Measurements from ENCODE around the gene RHOJ. TPM values are rescaled to one million over a fixed set of nuclear protein-coding genes. Genes with fewer than 3 reads are reported as not detected.
A peak's percentile ranks its signal among the peaks of the same experiment; 100 is the strongest.
"Not testable (repeated sequence)": the region's sequence is repeated elsewhere in the genome, so short reads cannot be mapped to it uniquely, and the experiment has no call there.

Gene RHOJ
- total RNA-seq, 2 experiments from 2014 or later: not detected

GRCh38 chr14:63273717-63274655 lies 69.7 kb downstream of the RHOJ start:
- ChIA-PET POLR2A (no interaction called here), CTCF (interaction anchor here (0.8 to 1.5 kb wide), 3 partner anchors 9 to 36 kb away, joined by 3 to 4 read pairs (median 3); no protein-coding TSS in a partner anchor)
- DNase-seq (no peak), ATAC-seq (no peak)
- Mint-ChIP-seq H3K4me1 (no peaks in the 10 kb centered on the region), H3K27ac (no peak overlapping the region), H3K36me3 (ENCODE audit: low read depth) (no peaks in the 10 kb centered on the region), H3K9me3 (ENCODE audit: low read depth) (no peaks in the 10 kb centered on the region), H3K4me3 (no peak overlapping the region), H3K27me3 (peaks cover 2% of the 10 kb centered on the region)
- intact Hi-C loops (cut with DNase I, micrococcal nuclease): loop anchor here in 1 of 2 experiments (10.0 kb wide), 1 partner anchor 1379 kb away; no protein-coding TSS in a partner anchor

DNA sequence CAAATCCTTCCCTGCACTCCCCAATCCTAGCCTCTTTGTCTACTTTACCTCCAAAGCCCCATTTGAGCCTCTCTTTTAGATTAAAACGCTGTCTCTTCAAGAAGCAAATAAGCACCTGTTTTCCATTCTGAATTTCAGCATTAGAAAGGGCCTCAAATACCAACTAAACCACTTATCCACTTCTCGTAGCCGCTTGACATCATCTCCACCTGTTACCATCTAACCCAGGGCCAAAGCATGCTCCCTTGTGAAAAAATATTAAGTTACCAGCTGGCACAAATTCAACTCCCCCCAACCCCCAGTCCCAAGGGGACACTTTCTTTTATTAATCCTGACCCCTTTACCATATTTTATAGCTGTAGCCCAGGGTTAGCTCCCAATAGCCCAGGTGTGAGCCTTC lies 71.4 kb downstream of the RHOJ start:
- POLR2A ChIA-PET: no interaction called here
- ATAC-seq (no peak), DNase-seq (no peak)
- Mint-ChIP-seq H3K4me1 (no peaks in the 10 kb centered on the region), H3K4me3 (no peak overlapping the region), H3K36me3 (ENCODE audit: low read depth) (no peaks in the 10 kb centered on the region), H3K9me3 (ENCODE audit: low read depth) (no peaks in the 10 kb centered on the region), H3K27me3 (peaks cover 2% of the 10 kb centered on the region), H3K27ac (no peak overlapping the region)
- intact Hi-C loops (cut with DNase I, micrococcal nuclease): loop anchor here (1.0 to 10.0 kb wide), 5 partner anchors 101 to 1381 kb away; no protein-coding TSS in a partner anchor
- CTCF ChIA-PET: interaction anchor here (0.9 to 2.2 kb wide), 5 partner anchors 8 to 1284 kb away, joined by 3 to 7 read pairs (median 4); no protein-coding TSS in a partner anchor

GRCh38 chr14:63276016-63276415 lies 71.8 kb downstream of the RHOJ start:
- H3K4me3 Mint-ChIP-seq: no peak overlapping the region
- ChIA-PET POLR2A (no interaction called here), CTCF (interaction anchor here (0.9 to 2.2 kb wide), 5 partner anchors 9 to 1284 kb away, joined by 3 to 7 read pairs (median 4); no protein-coding TSS in a partner anchor)
- H3K27ac Mint-ChIP-seq: no peak overlapping the region
- no peak for ATAC-seq
- H3K4me1 Mint-ChIP-seq: no peaks in the 10 kb centered on the region
- no peaks in the 10 kb centered on the region for H3K36me3 Mint-ChIP-seq (ENCODE audit: low read depth)
- intact Hi-C loops (cut with DNase I, micrococcal nuclease): loop anchor here (1.0 to 10.0 kb wide), 5 partner anchors 101 to 1381 kb away; no protein-coding TSS in a partner anchor
- no peak for DNase-seq
- H3K9me3 Mint-ChIP-seq (ENCODE audit: low read depth): no peaks in the 10 kb centered on the region
- peaks cover 5% of the 10 kb centered on the region for H3K27me3 Mint-ChIP-seq

DNA sequence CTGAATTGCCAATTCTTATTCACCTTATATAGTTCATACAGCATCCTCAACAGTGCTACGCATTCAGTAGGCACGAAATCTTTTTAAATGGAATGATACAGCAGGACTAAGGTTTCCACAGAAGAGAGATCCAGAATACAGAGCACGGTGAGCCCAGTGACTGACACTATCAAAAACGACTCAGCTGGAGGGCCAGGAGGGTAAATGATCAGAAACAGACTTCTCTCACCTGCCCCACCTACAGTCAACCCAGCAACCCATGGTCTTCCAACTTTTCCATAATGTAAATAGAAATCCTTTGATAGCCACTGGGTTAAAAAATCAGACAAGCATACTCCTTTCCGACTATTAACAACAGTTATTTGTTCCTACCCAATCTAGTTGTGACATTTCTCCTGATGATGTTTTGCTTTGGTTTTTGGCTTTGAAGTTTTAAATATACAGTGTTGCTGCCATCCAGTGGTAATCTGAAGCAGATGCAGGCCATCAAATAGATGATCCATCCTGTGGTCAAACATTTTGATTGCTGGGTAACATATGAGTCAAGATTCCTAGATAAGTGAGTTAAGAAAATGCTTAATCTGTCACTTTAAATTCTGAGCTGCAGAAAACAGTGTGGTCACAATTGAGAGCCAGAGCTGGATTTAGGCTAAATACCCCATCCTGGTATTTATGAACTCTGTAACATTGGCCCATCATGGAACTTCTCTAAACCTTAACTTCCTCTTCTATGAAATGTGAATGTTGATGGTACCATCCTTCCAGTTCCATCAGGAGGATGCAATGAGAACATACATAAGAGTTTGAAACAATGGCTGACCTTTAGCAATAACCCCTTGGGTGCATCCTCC lies 72.5 kb downstream of the RHOJ start:
- Mint-ChIP-seq H3K4me3 (no peak overlapping the region), H3K27me3 (peaks cover 6% of the 10 kb centered on the region), H3K36me3 (ENCODE audit: low read depth) (no peaks in the 10 kb centered on the region), H3K27ac (no peak overlapping the region), H3K9me3 (ENCODE audit: low read depth) (no peaks in the 10 kb centered on the region), H3K4me1 (no peaks in the 10 kb centered on the region)
- POLR2A ChIA-PET: no interaction called here
- ATAC-seq (peak; percentile 77), DNase-seq (no peak)
- CTCF ChIA-PET: interaction anchor here (0.6 to 2.2 kb wide), 7 partner anchors 11 to 1285 kb away, joined by 3 to 7 read pairs (median 4); no protein-coding TSS in a partner anchor
- intact Hi-C loops (cut with DNase I, micrococcal nuclease): loop anchor here (1.0 to 10.0 kb wide), 5 partner anchors 102 to 1382 kb away; no protein-coding TSS in a partner anchor

GRCh38 chr14:63277591-63278183 lies 73.4 kb downstream of the RHOJ start:
- intact Hi-C loops (cut with DNase I, micrococcal nuclease): loop anchor here (2.0 to 10.0 kb wide), 3 partner anchors 103 to 1383 kb away; no protein-coding TSS in a partner anchor
- CTCF ChIA-PET: interaction anchor here (0.6 to 2.2 kb wide), 4 partner anchors 13 to 1099 kb away, joined by 3 to 7 read pairs (median 5); no protein-coding TSS in a partner anchor

DNA sequence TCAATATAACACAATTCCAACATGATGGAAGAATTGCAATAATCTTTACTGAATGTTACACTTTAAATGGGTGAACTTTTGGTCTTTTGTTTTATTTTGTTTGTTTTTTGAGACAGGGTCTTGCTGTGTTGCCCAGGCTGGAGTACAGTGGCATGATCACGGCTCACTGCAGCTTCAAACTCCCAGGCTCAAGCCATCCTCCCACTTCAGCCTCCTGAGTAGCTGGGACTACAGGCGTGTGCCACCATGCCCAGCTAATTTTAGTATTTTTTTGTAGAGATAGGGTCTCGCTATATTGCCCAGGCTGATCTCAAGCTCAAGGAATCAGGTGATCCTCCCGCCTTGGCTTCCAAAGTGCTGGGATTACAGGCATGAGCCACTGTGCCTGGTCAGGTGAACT lies 75.7 kb downstream of the RHOJ start:
- ATAC-seq; POLR2A ChIA-PET; H3K36me3 Mint-ChIP-seq (ENCODE audit: low read depth); H3K9me3 Mint-ChIP-seq (ENCODE audit: low read depth); H3K4me1 Mint-ChIP-seq; DNase-seq; CTCF ChIA-PET; H3K27ac Mint-ChIP-seq; H3K27me3 Mint-ChIP-seq; H3K4me3 Mint-ChIP-seq: not testable (repeated sequence)
- intact Hi-C loops (cut with DNase I, micrococcal nuclease): loop anchor here in 1 of 2 experiments (10.0 kb wide), 1 partner anchor 1385 kb away; no protein-coding TSS in a partner anchor

More at GRCh38 chr14:63277591-63278183, 73.4 kb downstream of the RHOJ start:
- Mint-ChIP-seq H3K4me1 (no peaks in the 10 kb centered on the region), H3K4me3 (no peak overlapping the region), H3K27ac (no peak overlapping the region), H3K36me3 (ENCODE audit: low read depth) (no peaks in the 10 kb centered on the region), H3K27me3 (peaks cover 6% of the 10 kb centered on the region), H3K9me3 (ENCODE audit: low read depth) (no peaks in the 10 kb centered on the region)
- ATAC-seq (no peak), DNase-seq (no peak)
- POLR2A ChIA-PET: no interaction called here

DNA sequence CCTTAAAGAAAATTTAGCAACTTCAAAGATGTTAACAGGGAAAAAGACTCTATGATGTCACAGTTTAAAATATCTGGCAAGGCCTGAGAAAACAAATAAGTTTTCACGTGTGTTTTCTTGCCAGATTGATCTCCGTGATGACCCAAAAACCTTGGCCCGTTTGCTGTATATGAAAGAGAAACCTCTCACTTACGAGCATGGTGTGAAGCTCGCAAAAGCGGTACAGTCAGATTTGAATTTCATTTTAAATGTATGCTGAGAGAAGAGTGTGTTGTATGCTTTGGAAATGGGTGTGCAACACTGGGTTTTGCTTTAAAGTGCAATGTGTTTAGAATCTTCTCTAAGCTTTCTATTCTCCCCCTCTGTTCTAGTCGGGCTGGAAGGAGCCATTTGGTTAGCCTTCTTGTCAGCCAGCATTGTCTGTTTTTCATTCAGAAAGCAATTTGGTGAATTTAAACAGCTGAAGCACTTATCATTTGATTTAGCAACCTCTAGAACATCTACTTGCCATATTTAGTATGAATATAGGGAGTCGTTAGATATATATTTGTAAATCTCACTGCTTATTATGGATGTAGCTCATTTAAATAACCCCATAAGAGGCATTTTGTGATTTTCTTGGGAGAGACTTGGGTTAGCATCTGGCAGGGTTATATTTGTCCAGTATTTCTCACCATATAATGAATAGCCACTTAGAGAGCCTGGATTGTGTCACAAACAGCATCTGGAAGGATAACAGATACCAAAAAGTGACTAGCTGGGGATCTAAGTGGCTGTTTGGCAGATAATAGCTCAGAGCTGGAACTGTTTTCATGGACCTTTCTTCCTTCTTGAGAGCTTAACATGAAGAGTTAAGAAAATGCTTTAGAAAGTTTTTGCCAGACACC lies 79.0 kb downstream of the RHOJ start:
- H3K27me3 Mint-ChIP-seq: peaks cover 6% of the 10 kb centered on the region
- CTCF ChIA-PET: interaction anchor here (0.7 to 0.9 kb wide), 3 partner anchors 10 to 225 kb away, joined by 3 read pairs; no protein-coding TSS in a partner anchor
- intact Hi-C loops (cut with DNase I, micrococcal nuclease): no loop called here
- POLR2A ChIA-PET: interaction anchor here (0.6 kb wide), 1 partner anchor 69 kb away, joined by 3 read pairs; no protein-coding TSS in a partner anchor
- ATAC-seq (peak; percentile 85), DNase-seq (peak; percentile 19)
- no peak overlapping the region for H3K27ac Mint-ChIP-seq
- no peaks in the 10 kb centered on the region for H3K36me3 Mint-ChIP-seq (ENCODE audit: low read depth)
- H3K4me3 Mint-ChIP-seq: no peak overlapping the region
- no peaks in the 10 kb centered on the region for H3K9me3 Mint-ChIP-seq (ENCODE audit: low read depth)
- H3K4me1 Mint-ChIP-seq: no peaks in the 10 kb centered on the region

- ChIA-PET POLR2A (no interaction called here), CTCF (interaction anchor here (0.7 kb wide), 1 partner anchor 12 kb away, joined by 3 read pairs; no protein-coding TSS in a partner anchor)
- Mint-ChIP-seq H3K4me3 (no peak overlapping the region), H3K36me3 (ENCODE audit: low read depth) (no peaks in the 10 kb centered on the region), H3K4me1 (no peaks in the 10 kb centered on the region), H3K9me3 (ENCODE audit: low read depth) (no peaks in the 10 kb centered on the region), H3K27ac (no peak overlapping the region), H3K27me3 (peaks cover 6% of the 10 kb centered on the region)
- DNase-seq (no peak), ATAC-seq (no peak)
- intact Hi-C loops (cut with DNase I, micrococcal nuclease): no loop called here
These were observed 79.6 kb downstream of the RHOJ start for GRCh38 chr14:63283884-63284248.

DNA sequence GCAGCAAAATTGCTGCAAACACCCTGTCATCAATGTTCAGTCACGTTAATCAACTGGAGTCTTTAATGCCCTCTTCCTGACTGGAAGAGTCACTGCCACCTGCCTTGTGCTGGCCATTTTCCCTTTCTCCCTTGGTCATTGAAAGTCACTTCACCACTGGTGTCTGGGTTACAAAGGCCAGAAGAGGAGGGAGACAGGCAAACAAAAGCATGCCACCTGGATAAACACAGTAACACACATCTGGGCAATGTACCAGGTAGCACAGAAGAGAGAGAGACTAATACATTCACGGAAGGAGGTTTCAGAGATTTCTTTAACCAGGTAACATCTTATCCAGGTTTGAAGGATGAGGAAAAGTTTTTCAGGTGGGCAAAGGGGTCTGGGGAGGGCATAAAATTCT lies 81.8 kb downstream of the RHOJ start:
- Mint-ChIP-seq H3K36me3 (ENCODE audit: low read depth) (no peaks in the 10 kb centered on the region), H3K4me1 (no peaks in the 10 kb centered on the region), H3K27me3 (peaks cover 1% of the 10 kb centered on the region), H3K4me3 (no peak overlapping the region), H3K27ac (no peak overlapping the region), H3K9me3 (ENCODE audit: low read depth) (no peaks in the 10 kb centered on the region)
- DNase-seq: no peak
- intact Hi-C loops (cut with DNase I, micrococcal nuclease): no loop called here
- CTCF ChIA-PET: no interaction called here
- ATAC-seq: no peak
- POLR2A ChIA-PET: no interaction called here

Measured in activated CD4-positive, alpha-beta T cell treated with anti-CD3 and anti-CD28 coated beads for 36 hours (primary cell).